Tibial nerve (tissue), 4 donors: ENCODE measurements around the gene CFAP65.

Experiments used
- CTCF ChIP-seq, 5 experiments: fragments of 200-600 bp in 3 of 5; fragments of 450-650 bp in 2 of 5; sonication (generic) in 3 of 5; IDR thresholded peaks; one replicate each; pipeline ENCODE4 v1.5.1; 2016 to 2019; ENCODE audit warnings: antibody characterized with exemption in 5 of 5, mild to moderate bottlenecking in 3 of 5, moderate library complexity in 2 of 5
- EP300 ChIP-seq, 2 donors: sonication (generic); formaldehyde crosslinking; IDR thresholded peaks; one replicate each; pipeline ENCODE4 v1.6.1; 2017; ENCODE audit warnings: antibody characterized with exemption in 2 of 2, mild to moderate bottlenecking in 1 of 2
- POLR2A ChIP-seq, 2 donors: fragments of 450-650 bp; IDR thresholded peaks; one replicate each; pipeline ENCODE4 v1.6.1; 2017; ENCODE audit warnings: antibody characterized with exemption in 2 of 2, mild to moderate bottlenecking in 2 of 2, moderate library complexity in 2 of 2

GRCh38 chr2:218990612-218991011, 50.7 kb downstream of the CFAP65 start:
- no peak for TF ChIP-seq POLR2A (IDR thresholded peaks at IDR 0.05)
- TF ChIP-seq CTCF (IDR thresholded peaks at IDR 0.05), result no peak
- TF ChIP-seq EP300 (IDR thresholded peaks at IDR 0.05), result no peak
